IMR-90 (cell line): ENCODE data around the gene PTPRK.

Source experiments
- BHLHE40 ChIP-seq: fragments of 150-350 bp; IDR thresholded peaks from 2 replicates; pipeline ENCODE4 v1.6.1; 2016; ENCODE audit warnings: mild to moderate bottlenecking, low read depth, low read length
- CHD1 ChIP-seq: IDR thresholded peaks from 2 replicates; pipeline ENCODE4 v1.6.1; 2012; ENCODE audit warnings: low read depth, low read length, improper control_type of control experiment
- NFE2L2 ChIP-seq: fragments of 150-350 bp; IDR thresholded peaks from 2 replicates; pipeline ENCODE4 v1.6.1; 2016; ENCODE audit warnings: low read depth, mild to moderate bottlenecking, low read length
- POLR2A ChIP-seq: IDR thresholded peaks from 2 replicates; pipeline ENCODE4 v1.6.1; 2012; ENCODE audit warnings: mild to moderate bottlenecking, low read depth, low read length
- RAD21 ChIP-seq: IDR thresholded peaks from 2 replicates; pipeline ENCODE4 v1.6.1; 2012; ENCODE audit warnings: low read length, improper control_type of control experiment
- RFX5 ChIP-seq: IDR thresholded peaks from 2 replicates; pipeline ENCODE4 v1.8.0; 2012; ENCODE audit warnings: low read depth, mild to moderate bottlenecking, low read length, moderate library complexity
- TF ChIP-seq, protein P1 (sequence below): conservative IDR thresholded peaks from 2 replicates; pipeline ENCODE4 v1.5.1; 2012; ENCODE audit warnings: mild to moderate bottlenecking, low read depth, low read length, improper control_type of control experiment
- TF ChIP-seq, protein P2 (sequence below): fragments of 150-350 bp; IDR thresholded peaks from 2 replicates; pipeline ENCODE4 v1.6.1; 2017; ENCODE audit warnings: mild to moderate bottlenecking, antibody characterized with exemption, low read length, low read depth

GRCh38 chr6:128266946-128267345 is 253.5 kb downstream of the PTPRK start:
- TF ChIP-seq POLR2A (no peak), RAD21 (no peak), BHLHE40 (no peak), RFX5 (no peak), NFE2L2 (no peak), CHD1 (no peak)
- TF ChIP-seq, protein P1, sequence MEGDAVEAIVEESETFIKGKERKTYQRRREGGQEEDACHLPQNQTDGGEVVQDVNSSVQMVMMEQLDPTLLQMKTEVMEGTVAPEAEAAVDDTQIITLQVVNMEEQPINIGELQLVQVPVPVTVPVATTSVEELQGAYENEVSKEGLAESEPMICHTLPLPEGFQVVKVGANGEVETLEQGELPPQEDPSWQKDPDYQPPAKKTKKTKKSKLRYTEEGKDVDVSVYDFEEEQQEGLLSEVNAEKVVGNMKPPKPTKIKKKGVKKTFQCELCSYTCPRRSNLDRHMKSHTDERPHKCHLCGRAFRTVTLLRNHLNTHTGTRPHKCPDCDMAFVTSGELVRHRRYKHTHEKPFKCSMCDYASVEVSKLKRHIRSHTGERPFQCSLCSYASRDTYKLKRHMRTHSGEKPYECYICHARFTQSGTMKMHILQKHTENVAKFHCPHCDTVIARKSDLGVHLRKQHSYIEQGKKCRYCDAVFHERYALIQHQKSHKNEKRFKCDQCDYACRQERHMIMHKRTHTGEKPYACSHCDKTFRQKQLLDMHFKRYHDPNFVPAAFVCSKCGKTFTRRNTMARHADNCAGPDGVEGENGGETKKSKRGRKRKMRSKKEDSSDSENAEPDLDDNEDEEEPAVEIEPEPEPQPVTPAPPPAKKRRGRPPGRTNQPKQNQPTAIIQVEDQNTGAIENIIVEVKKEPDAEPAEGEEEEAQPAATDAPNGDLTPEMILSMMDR: no peak
- TF ChIP-seq, protein P2, sequence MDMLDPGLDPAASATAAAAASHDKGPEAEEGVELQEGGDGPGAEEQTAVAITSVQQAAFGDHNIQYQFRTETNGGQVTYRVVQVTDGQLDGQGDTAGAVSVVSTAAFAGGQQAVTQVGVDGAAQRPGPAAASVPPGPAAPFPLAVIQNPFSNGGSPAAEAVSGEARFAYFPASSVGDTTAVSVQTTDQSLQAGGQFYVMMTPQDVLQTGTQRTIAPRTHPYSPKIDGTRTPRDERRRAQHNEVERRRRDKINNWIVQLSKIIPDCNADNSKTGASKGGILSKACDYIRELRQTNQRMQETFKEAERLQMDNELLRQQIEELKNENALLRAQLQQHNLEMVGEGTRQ: no peak
